GM12872 (cell line): ENCODE results near the gene FOXK2.

Experiments used
- TF ChIP-seq, protein P1 (sequence below): IDR thresholded peaks from 3 replicates; pipeline ENCODE4 v1.5.1; 2011; ENCODE audit warnings: low read depth, mild to moderate bottlenecking, low read length, moderate library complexity; ENCODE audit not compliant: insufficient read depth

Gene FOXK2

DNA sequence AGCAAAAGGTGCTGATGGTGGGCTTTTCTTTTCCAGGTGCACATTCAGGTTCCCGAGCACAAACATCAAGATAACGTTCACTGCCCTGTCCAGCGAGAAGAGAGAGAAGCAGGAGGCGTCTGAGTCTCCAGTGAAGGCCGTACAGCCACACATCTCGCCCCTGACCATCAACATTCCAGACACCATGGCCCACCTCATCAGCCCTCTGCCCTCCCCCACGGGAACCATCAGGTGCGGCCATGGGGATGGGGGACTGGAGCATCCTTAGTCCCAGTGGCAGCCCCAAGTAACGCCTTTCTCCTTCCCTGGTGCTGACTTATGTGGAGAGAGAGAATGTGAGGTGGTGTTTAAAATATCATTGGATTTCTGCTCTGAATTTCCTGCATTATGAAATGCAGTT, 43.8 kb downstream of the FOXK2 start:
- TF ChIP-seq, protein P1, sequence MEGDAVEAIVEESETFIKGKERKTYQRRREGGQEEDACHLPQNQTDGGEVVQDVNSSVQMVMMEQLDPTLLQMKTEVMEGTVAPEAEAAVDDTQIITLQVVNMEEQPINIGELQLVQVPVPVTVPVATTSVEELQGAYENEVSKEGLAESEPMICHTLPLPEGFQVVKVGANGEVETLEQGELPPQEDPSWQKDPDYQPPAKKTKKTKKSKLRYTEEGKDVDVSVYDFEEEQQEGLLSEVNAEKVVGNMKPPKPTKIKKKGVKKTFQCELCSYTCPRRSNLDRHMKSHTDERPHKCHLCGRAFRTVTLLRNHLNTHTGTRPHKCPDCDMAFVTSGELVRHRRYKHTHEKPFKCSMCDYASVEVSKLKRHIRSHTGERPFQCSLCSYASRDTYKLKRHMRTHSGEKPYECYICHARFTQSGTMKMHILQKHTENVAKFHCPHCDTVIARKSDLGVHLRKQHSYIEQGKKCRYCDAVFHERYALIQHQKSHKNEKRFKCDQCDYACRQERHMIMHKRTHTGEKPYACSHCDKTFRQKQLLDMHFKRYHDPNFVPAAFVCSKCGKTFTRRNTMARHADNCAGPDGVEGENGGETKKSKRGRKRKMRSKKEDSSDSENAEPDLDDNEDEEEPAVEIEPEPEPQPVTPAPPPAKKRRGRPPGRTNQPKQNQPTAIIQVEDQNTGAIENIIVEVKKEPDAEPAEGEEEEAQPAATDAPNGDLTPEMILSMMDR = no peak

DNA sequence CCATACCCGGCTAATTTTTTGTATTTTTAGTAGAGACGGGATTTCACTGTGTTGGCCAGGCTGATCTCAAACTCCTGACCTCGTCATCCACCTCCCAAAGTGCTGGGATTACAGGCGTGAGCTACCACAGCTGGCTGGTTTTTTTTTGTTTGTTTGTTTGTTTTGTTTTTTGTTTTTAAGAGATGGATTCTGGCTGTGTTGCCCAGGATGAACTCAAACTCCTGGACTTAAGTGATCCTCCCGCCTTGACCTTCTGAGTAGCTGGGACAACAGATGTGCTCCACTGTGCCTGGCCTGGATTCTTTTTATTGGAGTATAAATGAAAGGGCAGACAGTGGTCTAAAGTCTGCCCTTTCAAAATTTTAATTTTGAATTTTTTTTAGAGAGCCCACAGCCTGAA, 44.7 kb downstream of the FOXK2 start:
- TF ChIP-seq, protein P1 = no peak

DNA sequence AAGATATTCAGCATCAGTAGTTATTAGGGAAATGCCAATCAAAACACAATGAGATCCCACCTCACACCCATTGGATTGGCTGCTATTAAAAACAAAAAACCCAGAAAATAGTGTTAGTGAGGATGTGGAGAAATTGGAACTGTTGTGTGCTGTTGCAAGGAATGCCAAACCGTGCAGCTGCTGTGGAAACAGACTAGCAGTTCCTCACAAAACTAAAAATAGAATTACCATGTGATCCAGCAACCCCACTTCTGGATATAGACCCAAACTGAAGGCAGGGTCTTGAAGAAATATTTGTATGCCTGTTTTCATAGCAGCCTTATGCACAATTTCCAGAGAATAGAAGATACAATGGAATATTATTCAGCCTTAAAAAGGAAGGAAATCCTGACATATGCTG, 46.0 kb downstream of the FOXK2 start:
- TF ChIP-seq, protein P1 = no peak

DNA sequence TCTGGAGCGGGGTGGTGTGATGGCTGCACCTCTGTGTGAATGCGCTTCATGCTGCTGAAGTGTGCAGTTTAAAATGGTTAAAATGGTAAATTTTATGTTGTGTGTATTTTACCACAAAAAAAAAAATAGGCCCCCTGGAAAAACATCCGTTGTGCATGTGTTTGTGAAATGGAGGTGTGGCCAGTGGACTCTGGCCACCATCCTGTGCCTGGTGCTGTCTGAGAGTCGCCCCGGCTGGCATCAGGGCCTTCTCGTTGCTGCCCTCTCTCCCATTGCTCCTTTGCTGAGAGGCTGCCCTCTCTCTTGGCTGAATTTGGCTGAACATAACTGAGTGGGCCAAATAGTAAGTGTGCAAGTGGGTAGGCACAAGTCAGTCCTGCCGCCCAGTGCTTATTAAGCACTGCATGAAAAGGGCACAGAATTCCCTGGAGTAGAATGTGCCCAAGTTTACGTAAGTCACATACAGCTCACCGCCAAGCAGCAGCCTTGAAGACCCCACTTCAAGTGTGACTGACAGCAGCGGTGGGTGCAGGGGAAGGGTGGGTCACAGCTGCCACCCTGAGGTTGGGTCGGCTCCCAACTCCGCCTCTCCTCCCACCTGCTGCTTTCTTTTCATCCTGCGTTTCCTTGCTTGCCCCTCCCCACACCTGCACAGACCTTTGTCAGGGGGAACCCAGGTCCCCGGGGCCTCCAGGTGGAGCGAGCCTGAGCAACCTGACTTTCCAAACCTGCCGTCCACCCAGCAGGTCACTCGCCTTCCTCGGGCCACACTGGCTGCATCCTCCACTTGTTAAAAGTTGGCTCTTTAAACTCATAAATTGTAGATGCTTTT, 46.8 kb downstream of the FOXK2 start:
- TF ChIP-seq, protein P1 = no peak

DNA sequence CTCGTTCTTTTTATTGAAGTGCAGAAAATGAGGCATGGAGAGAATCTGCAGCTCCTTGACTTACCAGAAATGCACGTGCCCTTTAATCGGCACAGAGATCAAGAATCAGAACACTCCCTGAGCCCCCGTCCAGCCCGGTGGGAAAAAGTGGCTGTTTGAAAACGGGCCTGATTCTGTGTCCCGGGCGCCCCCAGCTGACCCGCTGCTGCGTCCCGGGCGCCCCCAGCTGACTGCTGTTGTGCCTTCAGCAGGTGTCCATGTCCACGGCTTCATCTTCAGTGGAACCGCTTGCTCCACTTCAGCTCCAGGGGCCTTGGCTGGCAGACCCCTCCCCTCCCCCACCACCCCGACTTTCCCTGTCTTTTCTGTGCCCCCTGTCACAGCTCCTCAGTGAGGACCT, 47.8 kb downstream of the FOXK2 start:
- TF ChIP-seq, protein P1 = no peak

DNA sequence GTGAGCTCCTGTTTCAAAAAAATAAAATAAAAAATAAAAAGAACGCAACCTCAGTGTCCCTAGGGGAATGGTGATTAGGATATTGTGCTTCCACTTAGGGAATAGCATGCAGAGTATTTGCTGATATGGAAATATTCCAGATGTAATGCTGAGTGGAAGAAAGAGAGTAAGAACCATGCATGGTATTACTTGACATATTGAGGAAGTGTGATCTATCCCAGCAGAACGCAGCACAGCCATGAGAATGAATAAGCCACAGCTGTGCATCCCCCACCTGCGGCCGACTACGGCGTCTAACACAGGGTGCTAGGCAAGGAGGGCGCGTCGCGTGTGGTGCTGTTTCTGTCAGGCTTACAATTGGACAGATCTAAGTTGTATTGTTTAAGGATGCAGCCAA, 49.5 kb downstream of the FOXK2 start:
- TF ChIP-seq, protein P1 = no peak

DNA sequence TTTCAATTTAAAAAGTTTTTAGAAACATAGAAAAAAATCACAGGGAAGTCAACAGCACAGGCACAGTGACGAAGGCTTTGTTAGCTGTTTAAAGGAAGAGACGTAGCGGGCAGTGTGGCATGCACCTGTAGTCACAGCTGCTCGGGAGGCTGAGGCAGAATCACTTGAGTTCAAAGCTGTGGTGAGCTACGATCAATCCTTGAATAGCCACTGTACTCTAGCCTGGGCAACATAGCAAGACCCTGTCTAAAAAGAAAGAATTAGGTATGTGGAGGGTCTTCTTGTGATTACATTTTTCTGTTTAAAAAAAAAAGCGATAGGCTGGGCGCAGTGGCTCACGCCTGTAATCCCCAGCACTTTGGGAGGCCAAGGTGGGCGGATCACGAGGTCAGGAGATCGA, 50.1 kb downstream of the FOXK2 start:
- TF ChIP-seq, protein P1 = no peak

DNA sequence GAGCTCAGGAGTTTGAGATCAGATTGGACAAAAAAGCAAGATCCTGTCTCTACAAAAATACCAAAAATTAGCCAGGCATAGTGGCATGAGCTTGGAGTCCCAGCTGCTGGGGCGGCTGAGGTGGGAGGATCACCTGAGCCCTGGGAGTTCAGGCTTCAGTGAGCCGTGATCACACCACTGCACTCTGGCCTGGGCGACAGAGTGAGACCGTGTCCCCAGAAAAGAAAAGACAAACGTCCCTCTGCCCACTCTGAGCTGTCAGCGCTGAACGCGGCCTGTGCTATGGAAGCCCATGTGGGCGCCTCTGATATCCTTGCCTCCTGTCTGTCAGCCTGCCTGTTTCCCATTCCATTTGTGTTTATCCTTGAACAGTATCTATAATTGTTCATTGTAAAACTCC, 50.7 kb downstream of the FOXK2 start:
- TF ChIP-seq, protein P1 = no peak
